Fibroblast of mammary gland (primary cell): ENCODE measurements around the gene CHRM5.

ENCODE experiments used
- DNase-seq: peaks from one replicate; pipeline ENCODE4 v3.0.0-alpha.2; 2010; ENCODE audit warnings: low read depth
- H3K4me3 ChIP-seq: 2 replicates; pipeline ENCODE4 v1.5.1; 2011; ENCODE audit warnings: low read depth, mild to moderate bottlenecking, low read length, moderate library complexity; ENCODE audit not compliant: control insufficient read depth
- TF ChIP-seq, protein P1 (sequence below): conservative IDR thresholded peaks from 2 replicates; pipeline ENCODE4 v1.5.1; 2011; ENCODE audit warnings: low read depth, low read length, inconsistent platforms; ENCODE audit not compliant: control insufficient read depth, insufficient read depth

CHRM5 gene

DNA sequence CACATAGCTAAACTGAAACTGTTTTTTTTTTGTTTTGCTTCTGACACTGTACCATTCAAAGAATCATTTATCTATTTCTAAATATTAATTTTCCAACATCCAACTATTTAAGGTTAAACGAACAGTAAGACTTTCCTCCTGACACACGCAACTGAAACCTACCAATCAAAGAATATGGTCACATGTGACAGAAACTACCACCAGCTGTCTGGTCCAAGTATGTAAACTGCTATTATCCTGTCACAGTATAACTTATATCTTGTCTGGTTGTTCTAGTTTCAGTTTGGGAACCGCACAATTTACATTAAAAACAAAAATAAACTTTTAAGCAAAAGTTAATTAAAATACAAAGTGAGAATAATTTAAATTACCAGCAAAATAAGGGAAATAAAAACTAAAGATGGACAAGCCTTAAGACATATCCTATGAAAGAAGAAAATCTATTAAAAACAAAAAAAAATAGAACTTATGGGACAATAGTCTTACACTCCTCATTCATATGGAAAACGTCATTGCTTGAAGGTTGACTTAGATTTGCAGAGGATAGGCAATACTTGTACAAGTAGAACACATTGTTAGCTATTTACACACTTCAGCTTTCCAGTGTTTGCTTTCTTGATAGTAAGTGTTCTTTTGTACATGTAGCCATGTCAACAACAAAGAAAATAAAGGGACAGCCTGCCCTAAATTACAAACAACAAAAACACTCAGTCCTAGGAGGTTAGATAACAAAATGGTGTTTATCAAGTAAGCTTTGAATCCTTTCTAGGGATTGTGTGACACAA, 26.8 kb upstream of the CHRM5 start:
- no peak for DNase-seq
- no peak overlapping the region for H3K4me3 ChIP-seq
- TF ChIP-seq, protein P1, sequence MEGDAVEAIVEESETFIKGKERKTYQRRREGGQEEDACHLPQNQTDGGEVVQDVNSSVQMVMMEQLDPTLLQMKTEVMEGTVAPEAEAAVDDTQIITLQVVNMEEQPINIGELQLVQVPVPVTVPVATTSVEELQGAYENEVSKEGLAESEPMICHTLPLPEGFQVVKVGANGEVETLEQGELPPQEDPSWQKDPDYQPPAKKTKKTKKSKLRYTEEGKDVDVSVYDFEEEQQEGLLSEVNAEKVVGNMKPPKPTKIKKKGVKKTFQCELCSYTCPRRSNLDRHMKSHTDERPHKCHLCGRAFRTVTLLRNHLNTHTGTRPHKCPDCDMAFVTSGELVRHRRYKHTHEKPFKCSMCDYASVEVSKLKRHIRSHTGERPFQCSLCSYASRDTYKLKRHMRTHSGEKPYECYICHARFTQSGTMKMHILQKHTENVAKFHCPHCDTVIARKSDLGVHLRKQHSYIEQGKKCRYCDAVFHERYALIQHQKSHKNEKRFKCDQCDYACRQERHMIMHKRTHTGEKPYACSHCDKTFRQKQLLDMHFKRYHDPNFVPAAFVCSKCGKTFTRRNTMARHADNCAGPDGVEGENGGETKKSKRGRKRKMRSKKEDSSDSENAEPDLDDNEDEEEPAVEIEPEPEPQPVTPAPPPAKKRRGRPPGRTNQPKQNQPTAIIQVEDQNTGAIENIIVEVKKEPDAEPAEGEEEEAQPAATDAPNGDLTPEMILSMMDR: no peak

DNA sequence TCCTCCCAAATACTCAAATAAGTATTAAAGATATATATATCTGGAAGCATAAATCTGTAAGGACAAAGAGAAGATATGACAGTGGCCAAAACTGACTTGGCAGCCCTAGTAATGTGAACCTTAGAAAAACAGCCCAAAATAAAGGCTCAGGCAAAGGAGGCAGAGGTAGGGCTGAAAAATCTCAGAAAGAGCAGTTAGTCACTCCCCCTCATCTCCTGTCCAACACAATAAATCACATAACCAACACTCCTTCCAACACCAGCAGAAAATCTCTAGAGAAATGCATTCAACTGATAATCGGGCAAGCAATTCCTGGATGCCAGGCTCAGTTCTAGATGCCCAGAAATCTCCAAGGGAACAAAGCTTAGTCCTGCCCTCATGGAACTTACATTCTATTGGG, 22.1 kb upstream of the CHRM5 start:
- TF ChIP-seq, protein P1: no peak
- H3K4me3 ChIP-seq: no peak overlapping the region
- DNase-seq: no peak

DNA sequence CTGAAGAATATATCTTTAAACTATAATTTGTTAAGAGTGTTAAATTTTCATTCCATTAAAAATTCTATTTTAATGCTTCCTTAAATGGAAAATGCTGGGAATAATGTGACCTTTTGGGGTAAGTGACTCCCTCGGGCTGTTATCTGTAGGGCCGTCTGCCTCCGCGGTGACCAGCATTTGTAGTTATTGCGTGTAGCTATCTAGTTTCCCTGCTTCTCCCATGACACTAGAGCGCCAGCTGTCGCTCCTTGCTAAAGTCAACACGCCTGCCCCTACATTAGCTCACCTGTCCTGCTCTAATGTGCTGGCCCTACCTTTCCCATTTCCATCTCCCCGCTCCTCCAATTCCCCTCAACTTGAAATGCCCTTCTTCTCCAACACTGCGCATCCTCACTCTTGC, 12.4 kb upstream of the CHRM5 start:
- TF ChIP-seq, protein P1: no peak

DNA sequence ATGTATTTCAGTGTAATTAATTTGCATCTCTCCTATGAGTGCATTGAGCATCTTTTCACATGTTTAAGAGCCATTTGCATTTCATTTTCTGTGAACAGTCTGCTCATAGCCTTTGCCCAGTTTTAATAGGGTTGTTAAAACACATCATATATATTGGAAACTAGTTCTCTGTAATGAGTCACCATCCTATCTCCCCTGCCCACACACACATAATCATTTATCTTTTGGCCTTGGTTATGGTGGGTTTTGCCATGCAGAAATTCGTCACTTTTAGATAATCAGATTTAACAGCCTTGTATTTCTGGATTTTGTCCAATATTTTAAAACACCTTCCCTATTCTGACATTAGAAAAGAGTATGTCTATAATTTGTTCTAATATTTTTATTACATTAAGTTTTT, 11.9 kb upstream of the CHRM5 start:
- DNase-seq: peak; percentile 16
- TF ChIP-seq, protein P1: no peak
- H3K4me3 ChIP-seq: no peak overlapping the region

More for the DNA sequence above, 12.4 kb upstream of the CHRM5 start:
- no peak overlapping the region for H3K4me3 ChIP-seq
- DNase-seq: no peak

DNA sequence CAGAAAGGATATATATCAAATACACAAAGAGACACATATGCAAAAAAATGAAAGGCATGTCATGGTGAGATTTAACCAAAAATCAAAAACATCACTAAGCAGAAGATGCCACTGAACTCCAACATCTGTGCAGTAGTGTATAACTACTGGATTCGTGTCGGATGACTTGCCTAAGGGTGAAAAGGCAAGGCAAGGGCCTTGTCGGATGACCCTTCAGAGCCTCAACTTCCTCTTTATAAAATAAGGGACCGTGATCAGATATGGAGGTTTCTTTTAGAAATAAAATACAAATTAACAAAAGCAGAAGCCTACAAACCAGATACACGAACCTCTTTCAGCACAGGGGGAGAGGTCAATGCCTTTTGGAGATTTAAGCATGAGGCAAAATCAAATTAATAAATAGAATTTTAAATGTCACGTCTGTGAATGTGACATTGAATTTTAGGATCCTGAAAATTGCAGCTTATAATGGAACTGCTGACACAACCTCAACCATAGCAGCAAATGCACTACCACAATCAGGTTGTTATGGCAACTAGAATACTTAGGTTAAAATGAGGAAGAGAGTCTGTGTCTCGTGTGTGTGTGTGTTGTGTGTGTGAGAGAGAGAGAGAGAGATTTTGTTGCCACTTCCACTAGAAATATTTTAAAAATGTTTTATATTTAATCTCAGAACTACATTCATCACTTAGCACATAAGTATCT, 8.3 kb upstream of the CHRM5 start:
- TF ChIP-seq, protein P1: no peak
- no peak overlapping the region for H3K4me3 ChIP-seq
- no peak for DNase-seq

DNA sequence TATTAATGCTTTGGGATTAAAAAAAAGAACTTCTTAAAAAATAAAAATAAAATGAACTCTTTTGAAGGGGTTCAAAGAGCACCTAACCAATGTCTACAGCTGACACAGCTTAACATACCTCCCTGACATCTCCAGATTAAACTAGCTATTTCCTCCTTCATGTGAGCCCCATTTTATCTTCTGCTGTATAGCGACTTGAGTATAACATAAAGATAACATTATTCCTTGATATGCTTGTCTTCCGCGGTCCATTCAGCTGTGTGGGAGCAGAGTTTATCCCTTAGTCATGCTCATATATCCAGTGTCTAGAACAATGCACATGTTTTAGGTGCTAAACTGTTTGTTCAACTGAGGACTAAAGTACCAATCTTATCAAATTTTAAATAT, 7.8 kb upstream of the CHRM5 start:
- no peak overlapping the region for H3K4me3 ChIP-seq
- DNase-seq: no peak
- TF ChIP-seq, protein P1: no peak
